Measurements from ENCODE around the gene CXorf58.
"Not testable (repeated sequence)": the region's sequence is repeated elsewhere in the genome, so short reads cannot be mapped to it uniquely, and the experiment has no call there.

The CXorf58 gene

GRCh38 chrX:23954396-23954795, 46.6 kb downstream of the CXorf58 start:
- DNase-seq (ENCODE audit: low spot score) = no peak

- no peak for DNase-seq (ENCODE audit: low spot score)
Measured at GRCh38 chrX:23959781-23960180, 52.0 kb downstream of the CXorf58 start.

- DNase-seq (ENCODE audit: low spot score) = no peak
Measured at GRCh38 chrX:23964191-23964590, 56.4 kb downstream of the CXorf58 start.

- DNase-seq (ENCODE audit: low spot score) = not testable (repeated sequence)
Measured at GRCh38 chrX:23965630-23966029, 57.8 kb downstream of the CXorf58 start.

GRCh38 chrX:23978491-23978890, 70.7 kb downstream of the CXorf58 start:
- DNase-seq (ENCODE audit: low spot score) = no peak

- DNase-seq (ENCODE audit: low spot score) = no peak
Measured at GRCh38 chrX:23980011-23980441, 72.2 kb downstream of the CXorf58 start.

GRCh38 chrX:23981222-23981621, 73.4 kb downstream of the CXorf58 start:
- no peak for DNase-seq (ENCODE audit: low spot score)

- DNase-seq (ENCODE audit: low spot score) = no peak
Measured at GRCh38 chrX:23981711-23982110, 73.9 kb downstream of the CXorf58 start.

GRCh38 chrX:23982891-23983290, 75.1 kb downstream of the CXorf58 start:
- DNase-seq (ENCODE audit: low spot score) = no peak

Measured in ecto neural progenitor cell (in vitro differentiated cells).